Measurements from ENCODE around the gene DAPP1.

- TF ChIP-seq CTCF (IDR thresholded peaks at IDR 0.05; ENCODE audit: low read length) (no peak), EZH2 (IDR thresholded peaks at IDR 0.05; ENCODE audit: borderline replicate concordance, low read length) (no peak)
Measured at GRCh38 chr4:99838927-99839326, 22.3 kb downstream of the DAPP1 start.

All from OCI-LY1 (cell line).